Lower leg skin (tissue), 3 donors: ENCODE measurements around the gene PCDHGA11.

ENCODE experiments used
- POLR2A ChIP-seq, 2 donors: fragments of 450-650 bp; IDR thresholded peaks; one replicate each; pipeline ENCODE4 v1.6.1; 2016 to 2017; ENCODE audit warnings: antibody characterized with exemption in 2 of 2, mild to moderate bottlenecking in 1 of 2, moderate library complexity in 1 of 2
- TF ChIP-seq, protein P1 (sequence below), 3 donors: fragments of 450-650 bp; IDR thresholded peaks; one replicate each; pipeline ENCODE4 v1.5.1; 2016; ENCODE audit warnings: antibody characterized with exemption in 3 of 3, mild to moderate bottlenecking in 3 of 3, moderate library complexity in 2 of 3

DNA sequence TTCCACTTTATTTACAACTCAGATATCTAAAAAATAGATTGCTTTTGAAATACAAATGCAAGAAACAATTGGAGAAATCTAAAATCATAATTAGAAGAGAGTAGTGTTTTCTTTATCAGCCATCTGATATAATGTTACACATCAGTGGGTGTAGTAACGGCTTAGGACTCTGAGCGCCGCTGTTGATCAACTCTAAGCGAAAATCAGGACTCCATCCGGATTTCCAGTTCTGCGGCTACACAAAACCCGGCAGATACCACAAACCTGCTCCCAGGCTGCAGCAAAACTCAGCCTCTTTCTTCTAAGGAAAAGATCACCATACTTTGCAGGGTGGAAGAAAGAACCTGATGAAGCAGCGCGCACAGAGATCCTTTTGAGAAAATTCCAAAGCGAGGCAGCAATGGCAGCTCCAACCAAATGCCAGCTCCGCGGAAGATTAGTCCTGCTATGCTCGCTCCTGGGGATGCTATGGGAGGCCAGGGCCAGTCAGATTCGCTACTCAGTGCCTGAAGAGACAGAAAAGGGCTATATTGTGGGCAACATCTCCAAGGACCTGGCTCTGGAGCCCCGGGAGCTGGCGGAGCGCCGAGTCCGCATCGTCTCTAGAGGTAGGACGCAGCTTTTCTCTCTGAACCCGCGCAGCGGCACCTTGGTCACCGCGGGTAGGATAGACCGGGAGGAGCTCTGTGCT is 18.2 kb upstream of the PCDHGA11 start, which contains the start of gene PCDHGA9:
- TF ChIP-seq, protein P1, sequence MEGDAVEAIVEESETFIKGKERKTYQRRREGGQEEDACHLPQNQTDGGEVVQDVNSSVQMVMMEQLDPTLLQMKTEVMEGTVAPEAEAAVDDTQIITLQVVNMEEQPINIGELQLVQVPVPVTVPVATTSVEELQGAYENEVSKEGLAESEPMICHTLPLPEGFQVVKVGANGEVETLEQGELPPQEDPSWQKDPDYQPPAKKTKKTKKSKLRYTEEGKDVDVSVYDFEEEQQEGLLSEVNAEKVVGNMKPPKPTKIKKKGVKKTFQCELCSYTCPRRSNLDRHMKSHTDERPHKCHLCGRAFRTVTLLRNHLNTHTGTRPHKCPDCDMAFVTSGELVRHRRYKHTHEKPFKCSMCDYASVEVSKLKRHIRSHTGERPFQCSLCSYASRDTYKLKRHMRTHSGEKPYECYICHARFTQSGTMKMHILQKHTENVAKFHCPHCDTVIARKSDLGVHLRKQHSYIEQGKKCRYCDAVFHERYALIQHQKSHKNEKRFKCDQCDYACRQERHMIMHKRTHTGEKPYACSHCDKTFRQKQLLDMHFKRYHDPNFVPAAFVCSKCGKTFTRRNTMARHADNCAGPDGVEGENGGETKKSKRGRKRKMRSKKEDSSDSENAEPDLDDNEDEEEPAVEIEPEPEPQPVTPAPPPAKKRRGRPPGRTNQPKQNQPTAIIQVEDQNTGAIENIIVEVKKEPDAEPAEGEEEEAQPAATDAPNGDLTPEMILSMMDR (IDR thresholded peaks at IDR 0.05), result no peak
- TF ChIP-seq POLR2A (IDR thresholded peaks at IDR 0.05), result no peak
